Loucy (cell line): ENCODE measurements around the gene PAPOLG.

Experiments used
- CTCF ChIP-seq: fragments of 200-600 bp; sonication (generic); conservative IDR thresholded peaks from 2 replicates; pipeline ENCODE4 v1.5.1; 2014; ENCODE audit warnings: mild to moderate bottlenecking, antibody characterized with exemption, low read length
- EZH2phosphoT487 ChIP-seq: fragments of 200-600 bp; IDR thresholded peaks from 2 replicates; pipeline ENCODE4 v1.6.1; 2018; ENCODE audit warnings: antibody characterized with exemption, mild to moderate bottlenecking, moderate library complexity, borderline replicate concordance

GRCh38 chr2:60818272-60818671 lies 62.2 kb downstream of the PAPOLG start:
- TF ChIP-seq CTCF: peak; percentile 72
- TF ChIP-seq EZH2phosphoT487: no peak
